ENCODE results near the gene TMEM161A. TPM values are rescaled to one million over a fixed set of nuclear protein-coding genes. Genes with fewer than 3 reads are reported as not detected.

TMEM161A gene
- total and polyA plus RNA-seq, 2 of the 13 experiments (the other 11 are each of a cell fraction or from before 2014, with no cell fraction given), result 25.9 to 31.4 TPM

GRCh38 chr19:19098703-19099632, 39.3 kb downstream of the TMEM161A start (continued):
- TF ChIP-seq ZBTB49 (CRISPR knock-in tag; IDR thresholded peaks at IDR 0.05; ENCODE audit: borderline replicate concordance) (no peak), DNMT1 (CRISPR knock-in tag; IDR thresholded peaks at IDR 0.05) (peak; percentile 69; the same call in 1 of the 2 replicates), CEBPZ (IDR thresholded peaks at IDR 0.05; ENCODE audit: low read length) (no peak), SRSF1 (optimal IDR thresholded peaks at IDR 0.05; ENCODE audit: low read depth, low read length) (no peak), PRDM4 (CRISPR knock-in tag; IDR thresholded peaks at IDR 0.05; ENCODE audit: borderline replicate concordance) (no peak), CBFB (CRISPR knock-in tag; IDR thresholded peaks at IDR 0.05) (peak; percentile 60), PRDM10 (CRISPR knock-in tag; IDR thresholded peaks at IDR 0.05; ENCODE audit: low read depth) (peak; percentile 98), ARID5B (CRISPR knock-in tag; IDR thresholded peaks at IDR 0.05) (peak; percentile 76), PRMT3 (CRISPR knock-in tag; IDR thresholded peaks at IDR 0.05; ENCODE audit: borderline replicate concordance, low read depth) (no peak; the same call in 1 of the 2 replicates)
